ENCODE data around the gene FBXL2.

- TF ChIP-seq, protein P1, sequence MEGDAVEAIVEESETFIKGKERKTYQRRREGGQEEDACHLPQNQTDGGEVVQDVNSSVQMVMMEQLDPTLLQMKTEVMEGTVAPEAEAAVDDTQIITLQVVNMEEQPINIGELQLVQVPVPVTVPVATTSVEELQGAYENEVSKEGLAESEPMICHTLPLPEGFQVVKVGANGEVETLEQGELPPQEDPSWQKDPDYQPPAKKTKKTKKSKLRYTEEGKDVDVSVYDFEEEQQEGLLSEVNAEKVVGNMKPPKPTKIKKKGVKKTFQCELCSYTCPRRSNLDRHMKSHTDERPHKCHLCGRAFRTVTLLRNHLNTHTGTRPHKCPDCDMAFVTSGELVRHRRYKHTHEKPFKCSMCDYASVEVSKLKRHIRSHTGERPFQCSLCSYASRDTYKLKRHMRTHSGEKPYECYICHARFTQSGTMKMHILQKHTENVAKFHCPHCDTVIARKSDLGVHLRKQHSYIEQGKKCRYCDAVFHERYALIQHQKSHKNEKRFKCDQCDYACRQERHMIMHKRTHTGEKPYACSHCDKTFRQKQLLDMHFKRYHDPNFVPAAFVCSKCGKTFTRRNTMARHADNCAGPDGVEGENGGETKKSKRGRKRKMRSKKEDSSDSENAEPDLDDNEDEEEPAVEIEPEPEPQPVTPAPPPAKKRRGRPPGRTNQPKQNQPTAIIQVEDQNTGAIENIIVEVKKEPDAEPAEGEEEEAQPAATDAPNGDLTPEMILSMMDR (conservative IDR thresholded peaks at IDR 0.05; ENCODE audit: low read length) = no peak
- no peak for TF ChIP-seq EZH2phosphoT487 (IDR thresholded peaks at IDR 0.05; ENCODE audit: borderline replicate concordance, low read depth, low read length)
These were observed 117.3 kb downstream of the FBXL2 start for GRCh38 chr3:33394403-33395054.

All from OCI-LY7 (cell line).